Measurements from ENCODE around the gene YY1. TPM values are rescaled to one million over a fixed set of nuclear protein-coding genes. Genes with fewer than 3 reads are reported as not detected.

Gene YY1
- polyA plus RNA-seq, 3 donors: 13.3 to 35.2 (median 15.7) TPM

DNA sequence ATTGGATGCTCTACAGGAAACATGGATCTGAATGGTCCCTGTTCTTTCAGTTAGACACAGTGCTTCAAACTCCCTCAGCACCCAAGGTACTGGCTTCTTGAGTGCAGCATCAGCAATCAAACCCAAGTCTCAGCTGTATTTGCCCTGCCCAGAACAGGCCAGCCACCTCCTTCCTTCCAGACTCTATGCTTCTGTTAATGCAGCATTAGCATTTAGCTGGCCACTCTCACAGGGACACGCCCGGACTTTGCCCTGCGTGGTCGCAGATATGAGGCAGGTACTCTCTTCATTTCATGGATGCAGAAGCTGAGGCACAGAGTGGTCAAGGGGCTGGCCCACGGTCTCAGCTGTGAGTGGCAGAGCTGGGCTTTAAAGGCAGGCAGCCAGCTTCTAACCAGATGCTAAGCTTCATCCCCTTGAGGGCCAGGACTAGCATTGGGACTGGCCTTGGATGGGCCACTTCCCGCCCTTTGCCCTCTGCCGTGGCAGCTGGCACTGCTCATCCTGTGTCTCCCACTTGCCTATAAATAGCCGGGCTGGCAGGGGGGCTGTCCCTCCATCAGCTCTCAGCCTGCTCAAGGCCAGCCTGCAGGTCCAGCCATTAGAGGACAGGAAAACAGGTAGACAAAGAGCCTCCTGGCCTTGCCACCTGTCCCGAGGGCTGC lies 82.7 kb downstream of the YY1 start:
- Histone ChIP-seq H3K9me3 (replicated peaks in 1 of 2; ENCODE audit: control insufficient read depth in 1 of 2, insufficient read depth in 1 of 2, low read length in 2 of 2) (no peaks in the 10 kb centered on the region), H3K79me2 (ENCODE audit: insufficient read depth, low read length) (no peaks in the 10 kb centered on the region), H3K36me3 (replicated peaks in 1 of 2; ENCODE audit: control insufficient read depth in 1 of 2, insufficient read depth in 2 of 2, low read length in 2 of 2) (no peaks in the 10 kb centered on the region), H3K4me3 (replicated peaks in 1 of 3; ENCODE audit: low read depth in 2 of 3, low read length in 3 of 3) (no peak overlapping the region), H3K4me1 (ENCODE audit: control insufficient read depth in 1 of 2, insufficient read depth in 2 of 2, low read length in 2 of 2) (peaks cover 10 to 16% of the 10 kb centered on the region in 2 donors), H4K20me1 (ENCODE audit: insufficient read depth, low read length) (no peaks in the 10 kb centered on the region), H2AFZ (ENCODE audit: insufficient read depth, low read depth, low read length, poor library complexity, severe bottlenecking) (no peak overlapping the region), H3K27me3 (ENCODE audit: control insufficient read depth in 2 of 2, insufficient read depth in 2 of 2, low read length in 2 of 2) (no peaks in the 10 kb centered on the region), H3K4me2 (replicated peaks; ENCODE audit: extremely low read depth, low read length, poor library complexity, severe bottlenecking) (no peak overlapping the region), H3K27ac (ENCODE audit: low read depth in 1 of 2, low read length in 2 of 2) (no peak overlapping the region), H3K9ac (ENCODE audit: insufficient read depth, low read length, poor library complexity, severe bottlenecking) (no peak overlapping the region)
- no peaks in the 10 kb centered on the region for H3K36me3 Mint-ChIP-seq
- peaks cover 1 to 5% (median 5%) of the 10 kb centered on the region in 3 donors for H3K27me3 Mint-ChIP-seq (ENCODE audit: low read depth in 3 of 3)
- no peaks in the 10 kb centered on the region for H3K9me3 Mint-ChIP-seq
- WGBS (ENCODE audit: insufficient coverage): 90% methylated on average over 9 of the region's 9 CpGs
- intact Hi-C loops (cut with micrococcal nuclease): no loop called here
- DNase-seq: no peak
- H3K4me1 Mint-ChIP-seq: peaks cover 6% of the 10 kb centered on the region
- TF ChIP-seq CTCF (IDR thresholded peaks at IDR 0.05): no peak
- H3K4me3 Mint-ChIP-seq: no peak overlapping the region
- peak overlapping the region in 1 of 7 donors; percentile 11 for H3K27ac Mint-ChIP-seq

DNA sequence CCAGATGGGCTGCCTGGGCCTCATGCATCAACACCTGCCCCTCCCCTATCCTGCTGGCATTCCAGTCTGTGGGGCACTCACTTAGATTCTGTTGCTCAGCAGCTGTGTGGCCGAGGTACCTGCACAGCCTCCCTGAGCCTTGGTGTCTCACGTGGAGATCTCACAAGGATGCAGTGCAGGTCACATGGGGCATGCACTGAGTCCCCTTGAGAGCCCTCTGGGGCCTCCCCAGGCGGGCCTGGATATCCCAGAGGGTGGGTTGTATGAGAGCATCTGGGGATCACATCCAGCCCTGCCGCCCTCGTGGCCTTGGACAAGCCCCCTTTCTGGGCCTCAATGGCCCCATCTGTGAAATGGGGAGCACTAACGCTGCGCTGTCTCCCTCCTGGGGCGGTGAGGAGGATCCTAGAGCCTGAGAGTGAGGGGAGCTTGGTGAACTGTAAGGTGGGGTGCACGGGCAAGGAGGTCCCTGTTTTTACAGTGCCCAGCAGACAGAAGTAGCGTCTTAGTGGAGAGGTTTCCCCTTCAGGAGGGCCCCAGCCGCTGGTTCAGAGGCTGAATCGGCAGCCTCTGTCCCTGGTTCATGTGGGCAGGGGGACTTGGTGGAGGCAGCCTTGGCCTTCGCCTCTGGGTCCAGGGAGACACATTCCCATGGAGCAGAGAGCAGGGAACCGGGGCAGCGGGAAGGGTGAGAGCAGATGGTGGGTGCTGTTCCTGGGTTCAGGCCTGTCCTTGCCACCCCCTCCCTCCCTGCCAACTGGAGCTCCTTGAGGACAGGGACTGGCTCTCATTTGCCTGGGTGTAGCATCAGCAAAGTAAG lies 83.4 kb downstream of the YY1 start:
- Histone ChIP-seq H3K9ac (ENCODE audit: insufficient read depth, low read length, poor library complexity, severe bottlenecking) (no peak overlapping the region), H3K9me3 (replicated peaks in 1 of 2; ENCODE audit: control insufficient read depth in 1 of 2, insufficient read depth in 1 of 2, low read length in 2 of 2) (no peaks in the 10 kb centered on the region), H3K4me1 (ENCODE audit: control insufficient read depth in 1 of 2, insufficient read depth in 2 of 2, low read length in 2 of 2) (peaks cover 9 to 15% of the 10 kb centered on the region in 2 donors), H3K27ac (ENCODE audit: low read depth in 1 of 2, low read length in 2 of 2) (no peak overlapping the region), H4K20me1 (ENCODE audit: insufficient read depth, low read length) (no peaks in the 10 kb centered on the region), H3K27me3 (ENCODE audit: control insufficient read depth in 2 of 2, insufficient read depth in 2 of 2, low read length in 2 of 2) (no peaks in the 10 kb centered on the region), H3K4me3 (replicated peaks in 1 of 3; ENCODE audit: low read depth in 2 of 3, low read length in 3 of 3) (no peak overlapping the region), H3K36me3 (replicated peaks in 1 of 2; ENCODE audit: control insufficient read depth in 1 of 2, insufficient read depth in 2 of 2, low read length in 2 of 2) (no peaks in the 10 kb centered on the region), H3K79me2 (ENCODE audit: insufficient read depth, low read length) (no peaks in the 10 kb centered on the region), H3K4me2 (replicated peaks; ENCODE audit: extremely low read depth, low read length, poor library complexity, severe bottlenecking) (no peak overlapping the region), H2AFZ (ENCODE audit: insufficient read depth, low read depth, low read length, poor library complexity, severe bottlenecking) (no peak overlapping the region)
- H3K36me3 Mint-ChIP-seq: no peaks in the 10 kb centered on the region
- no peak for DNase-seq
- no peak for TF ChIP-seq CTCF (IDR thresholded peaks at IDR 0.05)
- H3K27ac Mint-ChIP-seq: peak overlapping the region in 1 of 7 donors; percentile 51
- intact Hi-C loops (cut with micrococcal nuclease): no loop called here
- H3K4me3 Mint-ChIP-seq: no peak overlapping the region
- peaks cover 1 to 5% (median 3%) of the 10 kb centered on the region in 3 donors for H3K27me3 Mint-ChIP-seq (ENCODE audit: low read depth in 3 of 3)
- H3K4me1 Mint-ChIP-seq: peaks cover 6% of the 10 kb centered on the region
- 91% methylated on average over 11 of the region's 15 CpGs for WGBS (ENCODE audit: insufficient coverage)
- peaks cover 0 to 3% (median 0%) of the 10 kb centered on the region in 7 donors for H3K9me3 Mint-ChIP-seq

Measured in CD14-positive monocyte (primary cell).